Esophagus squamous epithelium (tissue), 4 donors: Measurements from ENCODE around the gene UBLCP1.

Experiments used
- POLR2A ChIP-seq, 4 donors: fragments of 450-650 bp; IDR thresholded peaks; one replicate each; pipeline ENCODE4 v1.6.1; 2017; ENCODE audit warnings: antibody characterized with exemption in 4 of 4, mild to moderate bottlenecking in 4 of 4, moderate library complexity in 3 of 4
- TF ChIP-seq, protein P1 (sequence below), 6 experiments: fragments of 450-650 bp in 4 of 6; fragments of 200-600 bp in 2 of 6; sonication (generic) in 2 of 6; IDR thresholded peaks; one replicate each; pipeline ENCODE4 v1.5.1; 2016 to 2019; ENCODE audit warnings: antibody characterized with exemption in 6 of 6, mild to moderate bottlenecking in 4 of 6, moderate library complexity in 4 of 6

DNA sequence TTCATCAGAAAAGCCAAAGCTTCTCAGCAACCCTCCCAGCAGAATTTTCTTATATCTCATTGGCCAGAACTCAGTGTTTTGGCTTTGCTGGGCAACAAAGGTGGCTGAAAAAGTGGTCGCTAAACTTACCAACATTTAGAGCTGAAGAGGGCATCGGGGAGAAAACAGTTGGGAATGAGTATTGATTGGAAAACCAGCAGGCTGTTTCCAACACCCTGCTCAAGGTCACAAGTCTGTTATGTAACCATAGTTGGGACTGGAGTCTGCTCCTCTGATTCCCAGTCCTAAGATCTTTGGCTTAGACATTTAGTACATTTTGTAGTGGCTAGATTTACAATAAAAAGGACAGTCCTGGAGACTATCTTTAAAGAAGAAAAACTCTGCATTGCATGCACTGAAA is 50.1 kb downstream of the UBLCP1 start:
- TF ChIP-seq, protein P1, sequence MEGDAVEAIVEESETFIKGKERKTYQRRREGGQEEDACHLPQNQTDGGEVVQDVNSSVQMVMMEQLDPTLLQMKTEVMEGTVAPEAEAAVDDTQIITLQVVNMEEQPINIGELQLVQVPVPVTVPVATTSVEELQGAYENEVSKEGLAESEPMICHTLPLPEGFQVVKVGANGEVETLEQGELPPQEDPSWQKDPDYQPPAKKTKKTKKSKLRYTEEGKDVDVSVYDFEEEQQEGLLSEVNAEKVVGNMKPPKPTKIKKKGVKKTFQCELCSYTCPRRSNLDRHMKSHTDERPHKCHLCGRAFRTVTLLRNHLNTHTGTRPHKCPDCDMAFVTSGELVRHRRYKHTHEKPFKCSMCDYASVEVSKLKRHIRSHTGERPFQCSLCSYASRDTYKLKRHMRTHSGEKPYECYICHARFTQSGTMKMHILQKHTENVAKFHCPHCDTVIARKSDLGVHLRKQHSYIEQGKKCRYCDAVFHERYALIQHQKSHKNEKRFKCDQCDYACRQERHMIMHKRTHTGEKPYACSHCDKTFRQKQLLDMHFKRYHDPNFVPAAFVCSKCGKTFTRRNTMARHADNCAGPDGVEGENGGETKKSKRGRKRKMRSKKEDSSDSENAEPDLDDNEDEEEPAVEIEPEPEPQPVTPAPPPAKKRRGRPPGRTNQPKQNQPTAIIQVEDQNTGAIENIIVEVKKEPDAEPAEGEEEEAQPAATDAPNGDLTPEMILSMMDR (IDR thresholded peaks at IDR 0.05) = no peak
- TF ChIP-seq POLR2A (IDR thresholded peaks at IDR 0.05) = no peak
